HL-60 (cell line): ENCODE data around the gene MRPL9.

ENCODE experiments used
- DNase-seq, 2 experiments: peaks; one replicate each; pipeline ENCODE4 v3.0.0-alpha.2; 2010 to 2020; ENCODE audit warnings: low read depth in 1 of 2, low spot score in 1 of 2
- H3K27ac ChIP-seq: fragments of 250-450 bp; sonication (Bioruptor Pico); replicated peaks from 2 replicates; pipeline ENCODE4 v1.5.1; 2020; ENCODE audit warnings: mild to moderate bottlenecking, moderate library complexity
- H3K27me3 ChIP-seq: fragments of 250-450 bp; sonication (Bioruptor Pico); 2 replicates; pipeline ENCODE4 v1.5.1; 2021; ENCODE audit warnings: mild to moderate bottlenecking, moderate library complexity; ENCODE audit not compliant: insufficient read depth, poor library complexity, severe bottlenecking
- H3K4me3 ChIP-seq: replicated peaks from 2 replicates; pipeline ENCODE4 v1.5.1; 2011; ENCODE audit warnings: mild to moderate bottlenecking, control low read depth, low read length; ENCODE audit not compliant: insufficient read depth
- GABPA ChIP-seq: IDR thresholded peaks from 2 replicates; pipeline ENCODE4 v1.6.1; 2012; ENCODE audit warnings: low read depth
- POLR2AphosphoS5 ChIP-seq: IDR thresholded peaks from 2 replicates; pipeline ENCODE4 v1.6.1; 2012; ENCODE audit warnings: low read depth
- SPI1 ChIP-seq: IDR thresholded peaks from 2 replicates; pipeline ENCODE4 v1.6.1; 2012; ENCODE audit warnings: low read depth, mild to moderate bottlenecking, borderline replicate concordance
- TF ChIP-seq, protein P1 (sequence below): IDR thresholded peaks from 2 replicates; pipeline ENCODE4 v1.6.1; 2012; ENCODE audit warnings: low read depth; ENCODE audit not compliant: insufficient replicate concordance
- TF ChIP-seq, protein P2 (sequence below): IDR thresholded peaks from one replicate; pipeline ENCODE4 v1.5.1; 2011; ENCODE audit warnings: low read length, control low read depth, inconsistent platforms; ENCODE audit not compliant: insufficient read depth

Gene MRPL9

DNA sequence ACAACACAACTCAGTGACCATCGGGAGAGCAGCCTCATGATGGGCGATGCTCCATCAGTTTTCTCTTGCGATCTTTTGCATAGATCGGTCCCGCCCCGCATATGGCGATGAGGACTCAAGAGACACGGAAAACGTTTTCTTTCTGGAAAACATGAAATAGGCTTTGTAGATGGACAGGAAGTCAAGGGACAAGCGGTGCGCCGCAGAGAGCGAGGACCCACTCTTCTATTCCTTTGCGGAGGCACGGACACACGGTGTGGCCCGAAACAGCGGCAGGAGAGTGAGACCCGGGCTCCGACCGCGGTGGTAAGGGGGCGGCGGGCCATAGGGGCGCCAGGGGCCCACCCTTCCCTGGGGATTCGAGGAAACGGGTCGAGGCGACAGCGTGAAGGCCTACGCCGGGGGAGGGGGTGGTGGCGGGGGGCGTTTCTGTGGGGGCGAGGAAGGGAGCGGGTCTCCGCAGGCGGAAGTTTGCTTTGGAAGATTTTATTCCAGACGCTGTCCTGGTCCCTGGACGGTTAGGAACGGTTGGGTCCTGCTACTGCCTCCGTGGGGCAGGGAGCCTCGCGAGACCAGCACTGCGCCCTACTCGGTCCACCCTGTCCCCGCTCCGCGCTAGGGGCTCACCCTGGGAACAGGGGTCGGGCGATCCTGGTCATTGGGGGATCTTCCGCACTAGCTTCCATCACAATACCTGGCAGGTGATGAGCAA lies 27.8 kb upstream of the MRPL9 start:
- TF ChIP-seq, protein P1, sequence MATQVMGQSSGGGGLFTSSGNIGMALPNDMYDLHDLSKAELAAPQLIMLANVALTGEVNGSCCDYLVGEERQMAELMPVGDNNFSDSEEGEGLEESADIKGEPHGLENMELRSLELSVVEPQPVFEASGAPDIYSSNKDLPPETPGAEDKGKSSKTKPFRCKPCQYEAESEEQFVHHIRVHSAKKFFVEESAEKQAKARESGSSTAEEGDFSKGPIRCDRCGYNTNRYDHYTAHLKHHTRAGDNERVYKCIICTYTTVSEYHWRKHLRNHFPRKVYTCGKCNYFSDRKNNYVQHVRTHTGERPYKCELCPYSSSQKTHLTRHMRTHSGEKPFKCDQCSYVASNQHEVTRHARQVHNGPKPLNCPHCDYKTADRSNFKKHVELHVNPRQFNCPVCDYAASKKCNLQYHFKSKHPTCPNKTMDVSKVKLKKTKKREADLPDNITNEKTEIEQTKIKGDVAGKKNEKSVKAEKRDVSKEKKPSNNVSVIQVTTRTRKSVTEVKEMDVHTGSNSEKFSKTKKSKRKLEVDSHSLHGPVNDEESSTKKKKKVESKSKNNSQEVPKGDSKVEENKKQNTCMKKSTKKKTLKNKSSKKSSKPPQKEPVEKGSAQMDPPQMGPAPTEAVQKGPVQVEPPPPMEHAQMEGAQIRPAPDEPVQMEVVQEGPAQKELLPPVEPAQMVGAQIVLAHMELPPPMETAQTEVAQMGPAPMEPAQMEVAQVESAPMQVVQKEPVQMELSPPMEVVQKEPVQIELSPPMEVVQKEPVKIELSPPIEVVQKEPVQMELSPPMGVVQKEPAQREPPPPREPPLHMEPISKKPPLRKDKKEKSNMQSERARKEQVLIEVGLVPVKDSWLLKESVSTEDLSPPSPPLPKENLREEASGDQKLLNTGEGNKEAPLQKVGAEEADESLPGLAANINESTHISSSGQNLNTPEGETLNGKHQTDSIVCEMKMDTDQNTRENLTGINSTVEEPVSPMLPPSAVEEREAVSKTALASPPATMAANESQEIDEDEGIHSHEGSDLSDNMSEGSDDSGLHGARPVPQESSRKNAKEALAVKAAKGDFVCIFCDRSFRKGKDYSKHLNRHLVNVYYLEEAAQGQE = no peak
- TF ChIP-seq GABPA = no peak
- TF ChIP-seq SPI1 = no peak
- Histone ChIP-seq H3K4me3 (peak overlapping the region; percentile 67), H3K27ac (peak overlapping the region; percentile 3), H3K27me3 (no peaks in the 10 kb centered on the region)
- DNase-seq = peak in 1 of 2 experiments; percentile 7

DNA sequence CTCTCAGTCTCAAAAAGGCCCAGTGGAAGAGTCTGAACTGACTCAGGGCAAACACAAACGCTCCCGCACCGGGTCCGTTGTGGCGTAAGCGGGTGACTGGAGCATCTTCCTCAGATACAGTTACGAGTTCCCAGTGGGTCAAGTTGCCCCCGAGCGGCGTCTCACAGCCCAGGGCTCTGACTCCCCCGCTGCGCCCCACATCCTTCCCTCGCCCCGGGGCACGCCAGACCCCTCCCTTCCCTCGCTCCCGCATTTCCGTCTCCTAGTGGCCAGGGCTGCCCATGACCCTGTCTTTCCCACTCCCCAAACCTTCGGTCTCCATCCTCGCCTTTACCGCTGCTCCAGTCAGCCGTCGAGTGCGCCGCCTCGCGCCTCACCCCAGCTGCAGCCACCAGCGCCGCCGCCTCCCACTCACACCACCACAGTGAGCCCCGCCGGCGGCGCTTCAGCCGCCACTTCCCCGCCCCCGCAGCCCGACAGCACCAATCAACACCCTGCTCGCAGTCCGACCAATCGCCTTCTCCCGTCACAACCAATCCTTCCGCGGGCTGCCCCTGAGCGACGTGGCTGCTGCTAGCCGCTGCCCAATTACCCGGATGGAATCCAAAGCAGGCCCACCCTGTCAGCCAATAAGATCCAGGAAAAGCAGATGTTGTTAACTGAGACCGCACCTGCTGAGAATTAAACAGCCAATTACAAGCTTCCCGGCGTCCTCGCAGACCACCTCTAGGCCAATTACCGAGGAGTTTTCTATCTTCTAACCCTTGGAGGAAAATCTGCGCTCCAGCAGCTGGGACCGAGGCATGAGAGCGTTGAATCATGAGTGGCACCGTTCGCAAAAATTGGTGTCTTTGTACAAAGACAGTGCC lies 27.0 kb upstream of the MRPL9 start, which contains the start of gene TDRKH:
Gene TDRKH, minus strand, starts transcription at position 430 of the 869 bp plus-strand sequence. CDS start 7,478 bp downstream, outside the sequence.
- TF ChIP-seq POLR2AphosphoS5 = 0 out of 2 replicates have a peak, but pooled peaks have one; percentile 21
- TF ChIP-seq, protein P2, sequence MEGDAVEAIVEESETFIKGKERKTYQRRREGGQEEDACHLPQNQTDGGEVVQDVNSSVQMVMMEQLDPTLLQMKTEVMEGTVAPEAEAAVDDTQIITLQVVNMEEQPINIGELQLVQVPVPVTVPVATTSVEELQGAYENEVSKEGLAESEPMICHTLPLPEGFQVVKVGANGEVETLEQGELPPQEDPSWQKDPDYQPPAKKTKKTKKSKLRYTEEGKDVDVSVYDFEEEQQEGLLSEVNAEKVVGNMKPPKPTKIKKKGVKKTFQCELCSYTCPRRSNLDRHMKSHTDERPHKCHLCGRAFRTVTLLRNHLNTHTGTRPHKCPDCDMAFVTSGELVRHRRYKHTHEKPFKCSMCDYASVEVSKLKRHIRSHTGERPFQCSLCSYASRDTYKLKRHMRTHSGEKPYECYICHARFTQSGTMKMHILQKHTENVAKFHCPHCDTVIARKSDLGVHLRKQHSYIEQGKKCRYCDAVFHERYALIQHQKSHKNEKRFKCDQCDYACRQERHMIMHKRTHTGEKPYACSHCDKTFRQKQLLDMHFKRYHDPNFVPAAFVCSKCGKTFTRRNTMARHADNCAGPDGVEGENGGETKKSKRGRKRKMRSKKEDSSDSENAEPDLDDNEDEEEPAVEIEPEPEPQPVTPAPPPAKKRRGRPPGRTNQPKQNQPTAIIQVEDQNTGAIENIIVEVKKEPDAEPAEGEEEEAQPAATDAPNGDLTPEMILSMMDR = no peak
- TF ChIP-seq GABPA = no peak
- peak within 1 kb of the TSS; percentile 67 for H3K4me3 ChIP-seq
- DNase-seq = peak; percentile 91 to 99
- H3K27ac ChIP-seq = peak within 1 kb of the TSS; percentile 3
- no peaks in the 10 kb centered on the region for H3K27me3 ChIP-seq

DNA sequence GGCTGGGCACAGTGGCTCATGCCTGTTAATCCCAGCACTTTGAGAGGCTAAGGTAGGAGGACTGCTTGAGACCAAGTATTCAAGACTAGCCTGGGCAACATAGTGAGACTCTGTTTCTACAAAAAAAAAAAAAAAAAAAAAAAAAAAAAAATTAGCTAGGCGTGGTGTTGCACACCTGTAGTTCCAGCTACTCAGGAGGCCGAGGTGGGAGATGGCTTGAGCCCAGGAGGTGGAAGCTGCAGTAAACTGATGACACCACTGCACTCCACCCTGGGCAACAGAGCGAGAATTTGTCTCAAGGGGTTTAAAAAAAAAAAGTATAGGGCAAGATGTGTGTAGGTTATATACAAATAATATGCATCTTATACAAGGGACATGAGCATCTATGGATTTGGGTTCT lies 24.4 kb upstream of the MRPL9 start:
- no peak for TF ChIP-seq SPI1
- no peak overlapping the region for H3K27ac ChIP-seq
- H3K27me3 ChIP-seq = no peaks in the 10 kb centered on the region
- H3K4me3 ChIP-seq = no peak overlapping the region
- no peak for DNase-seq

DNA sequence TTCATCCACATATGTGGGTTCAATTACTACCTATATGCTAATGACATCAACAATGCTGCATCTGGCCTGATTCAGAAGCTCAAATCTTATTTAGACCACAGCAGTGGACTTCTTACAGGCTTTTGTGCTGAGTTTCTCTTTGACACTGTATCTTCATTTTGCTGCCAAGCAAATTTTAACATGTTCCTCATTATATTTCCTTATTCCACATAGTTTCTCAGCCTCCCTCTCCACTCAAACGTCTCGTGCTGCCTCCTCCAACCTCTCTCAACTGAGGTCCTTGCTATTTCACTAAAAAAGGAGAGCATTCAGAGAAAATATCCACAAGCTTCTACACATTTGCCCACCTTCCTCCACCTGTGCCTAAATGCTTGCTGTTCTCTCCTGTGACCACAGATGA lies 20.5 kb upstream of the MRPL9 start:
- H3K4me3 ChIP-seq = no peak overlapping the region
- no peak for DNase-seq
- no peak overlapping the region for H3K27ac ChIP-seq
- TF ChIP-seq SPI1 (no peak), GABPA (no peak), POLR2AphosphoS5 (no peak)
- TF ChIP-seq, protein P1 = no peak
- TF ChIP-seq, protein P2 = no peak
- H3K27me3 ChIP-seq = no peaks in the 10 kb centered on the region
